ENCODE measurements around the gene F3.
A peak's percentile ranks its signal among the peaks of the same experiment; 100 is the strongest.

The F3 gene

DNA sequence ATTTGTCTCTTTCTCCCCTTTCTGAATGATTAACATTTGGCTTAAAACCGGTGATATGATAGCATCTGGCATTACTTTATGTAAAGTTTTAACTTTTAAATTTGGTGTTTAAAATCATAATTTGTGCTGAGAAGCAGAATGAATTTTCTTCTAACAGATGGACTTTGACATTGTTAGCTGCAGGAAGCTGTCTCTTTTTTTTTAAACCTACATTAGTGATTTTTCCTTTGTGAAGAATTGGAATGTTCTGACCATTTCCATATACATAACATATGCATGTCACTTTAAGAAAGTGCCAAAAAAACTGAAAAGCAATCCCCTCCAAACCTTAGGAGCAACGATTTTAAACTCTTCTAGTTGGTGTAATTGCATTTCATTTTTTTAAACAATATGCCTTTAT, 22.2 kb downstream of the F3 start:
- DNase-seq (ENCODE audit: extremely low spot score), result no peak
- ChIA-PET POLR2A (no interaction called here), CTCF (interaction anchor here (0.6 to 1.2 kb wide), 3 partner anchors 10 to 287 kb away, joined by 3 to 4 read pairs (median 3); no protein-coding TSS in a partner anchor)
- TF ChIP-seq, protein P1, sequence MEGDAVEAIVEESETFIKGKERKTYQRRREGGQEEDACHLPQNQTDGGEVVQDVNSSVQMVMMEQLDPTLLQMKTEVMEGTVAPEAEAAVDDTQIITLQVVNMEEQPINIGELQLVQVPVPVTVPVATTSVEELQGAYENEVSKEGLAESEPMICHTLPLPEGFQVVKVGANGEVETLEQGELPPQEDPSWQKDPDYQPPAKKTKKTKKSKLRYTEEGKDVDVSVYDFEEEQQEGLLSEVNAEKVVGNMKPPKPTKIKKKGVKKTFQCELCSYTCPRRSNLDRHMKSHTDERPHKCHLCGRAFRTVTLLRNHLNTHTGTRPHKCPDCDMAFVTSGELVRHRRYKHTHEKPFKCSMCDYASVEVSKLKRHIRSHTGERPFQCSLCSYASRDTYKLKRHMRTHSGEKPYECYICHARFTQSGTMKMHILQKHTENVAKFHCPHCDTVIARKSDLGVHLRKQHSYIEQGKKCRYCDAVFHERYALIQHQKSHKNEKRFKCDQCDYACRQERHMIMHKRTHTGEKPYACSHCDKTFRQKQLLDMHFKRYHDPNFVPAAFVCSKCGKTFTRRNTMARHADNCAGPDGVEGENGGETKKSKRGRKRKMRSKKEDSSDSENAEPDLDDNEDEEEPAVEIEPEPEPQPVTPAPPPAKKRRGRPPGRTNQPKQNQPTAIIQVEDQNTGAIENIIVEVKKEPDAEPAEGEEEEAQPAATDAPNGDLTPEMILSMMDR (IDR thresholded peaks at IDR 0.05; ENCODE audit: control extremely low read depth, extremely low read depth, low read depth, missing control alignments), result no peak

DNA sequence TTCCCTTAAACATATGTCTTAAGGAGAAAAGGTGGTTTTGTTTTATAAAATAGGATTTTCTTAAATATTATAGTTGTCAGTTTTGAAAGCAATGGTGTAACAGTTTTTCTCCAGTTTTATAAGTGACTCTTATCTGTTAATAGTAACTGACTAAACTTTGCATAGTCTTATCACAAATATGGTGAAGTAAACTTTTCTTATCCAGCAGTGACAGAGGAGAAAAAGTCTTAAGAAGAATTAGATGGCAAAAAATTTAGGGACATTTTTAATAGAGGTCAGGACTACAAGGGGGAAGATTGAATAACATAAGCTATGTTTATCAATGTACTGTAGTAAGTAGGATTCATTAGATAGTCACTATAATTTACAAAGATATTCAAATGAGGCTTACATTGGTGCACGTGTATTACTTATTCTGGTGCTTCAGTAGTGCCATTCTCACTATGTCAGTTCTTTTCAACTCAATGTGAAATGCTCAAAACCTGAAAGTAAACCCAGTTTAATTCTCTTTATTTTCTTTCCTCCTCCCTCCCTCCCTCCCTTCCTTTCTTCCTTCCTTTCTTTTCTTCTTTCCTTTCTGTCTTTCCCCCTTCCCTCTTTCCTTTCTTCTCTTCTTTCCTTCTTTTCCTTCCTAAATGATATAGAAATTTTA, 26.1 kb downstream of the F3 start:
- no peak for DNase-seq (ENCODE audit: extremely low spot score)
- CTCF ChIA-PET, result interaction anchor here (1.0 to 6.6 kb wide), 4 partner anchors 12 to 289 kb away, joined by 3 to 57 read pairs (median 3); no protein-coding TSS in a partner anchor

DNA sequence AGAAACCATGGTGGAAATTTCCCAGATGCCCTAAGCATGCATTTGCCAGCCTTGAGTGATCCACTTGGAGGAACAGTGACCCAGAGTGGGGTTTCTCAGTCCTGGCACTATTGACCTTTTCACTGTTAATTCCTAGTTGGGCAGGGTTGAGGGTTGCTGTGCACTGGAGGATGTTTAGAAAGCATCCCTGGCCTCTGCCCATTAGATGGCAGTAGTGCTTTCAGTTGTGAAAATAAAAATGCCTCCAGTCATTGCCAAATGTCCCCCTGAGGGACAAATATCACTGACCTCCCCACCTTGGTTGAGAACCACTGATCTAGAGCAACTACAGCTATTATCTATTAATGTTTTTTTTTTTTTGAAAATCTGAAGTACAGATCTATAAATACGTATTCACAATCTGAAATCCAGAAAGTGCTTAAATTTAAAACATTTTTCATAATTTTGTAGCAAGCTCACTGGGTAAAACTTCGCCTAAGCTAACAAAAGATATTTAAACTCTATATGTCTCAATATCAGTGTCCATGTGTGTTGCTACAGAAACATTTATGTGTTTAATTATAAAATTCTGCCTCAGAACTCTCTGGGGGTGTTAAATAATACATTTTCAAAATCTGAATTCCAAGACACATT, 27.3 kb downstream of the F3 start:
- ChIA-PET POLR2A (no interaction called here), CTCF (interaction anchor here (0.7 to 6.6 kb wide), 6 partner anchors 12 to 340 kb away, joined by 3 to 57 read pairs (median 7); no protein-coding TSS in a partner anchor)
- TF ChIP-seq, protein P1 (IDR thresholded peaks at IDR 0.05; ENCODE audit: control extremely low read depth, extremely low read depth, low read depth, missing control alignments), result peak; percentile 51
- DNase-seq (ENCODE audit: extremely low spot score), result no peak

More for the DNA sequence above, 26.1 kb downstream of the F3 start:
- TF ChIP-seq, protein P1 (IDR thresholded peaks at IDR 0.05; ENCODE audit: control extremely low read depth, extremely low read depth, low read depth, missing control alignments), result no peak
- POLR2A ChIA-PET, result no interaction called here

DNA sequence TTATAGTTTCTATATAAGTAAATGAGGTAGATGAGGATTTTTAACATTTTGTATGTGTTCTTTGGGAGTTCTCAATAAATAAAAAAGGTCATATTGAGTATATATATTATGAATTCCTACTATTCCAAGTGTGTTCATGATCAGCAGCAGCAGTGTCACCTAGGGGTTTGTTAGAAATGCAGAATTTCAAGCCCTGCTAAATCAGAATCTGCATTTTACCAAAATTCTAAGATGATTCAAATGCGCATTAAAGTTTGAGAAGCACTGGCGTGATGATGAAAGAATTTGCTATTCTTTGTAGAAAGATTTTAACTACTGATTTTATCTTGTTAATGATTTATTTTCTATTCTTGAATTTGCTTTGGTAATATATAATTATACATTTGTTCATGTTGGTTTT, 28.7 kb downstream of the F3 start:
- TF ChIP-seq, protein P1 (IDR thresholded peaks at IDR 0.05; ENCODE audit: control extremely low read depth, extremely low read depth, low read depth, missing control alignments), result no peak
- ChIA-PET POLR2A (no interaction called here), CTCF (interaction anchor here (1.0 to 6.6 kb wide), 4 partner anchors 10 to 342 kb away, joined by 3 to 57 read pairs (median 10); no protein-coding TSS in a partner anchor)
- DNase-seq (ENCODE audit: extremely low spot score), result no peak

DNA sequence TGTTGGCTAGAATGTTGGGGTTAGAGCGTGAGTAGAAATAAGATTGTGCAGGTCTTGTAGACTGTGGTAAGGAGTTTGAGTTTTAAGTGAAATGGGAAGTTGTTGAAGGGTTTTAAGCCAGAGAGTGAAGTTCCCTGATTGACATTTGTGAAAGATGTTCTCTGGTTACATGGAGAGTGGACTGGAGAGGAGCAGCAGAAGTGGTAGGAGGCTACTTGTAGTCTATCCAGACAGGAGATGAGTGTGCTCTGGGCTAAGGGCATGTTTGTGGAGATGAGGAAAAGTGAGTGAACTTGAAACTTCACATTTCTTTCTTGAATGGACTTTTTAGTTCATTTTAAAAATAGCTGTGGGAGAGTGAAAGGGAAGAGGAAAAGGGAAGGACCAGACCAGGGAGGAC, 37.0 kb downstream of the F3 start:
- POLR2A ChIA-PET, result no interaction called here
- CTCF ChIA-PET, result interaction anchor here (1.5 kb wide), 1 partner anchor 23 kb away, joined by 4 read pairs; no protein-coding TSS in a partner anchor
- TF ChIP-seq, protein P1 (IDR thresholded peaks at IDR 0.05; ENCODE audit: control extremely low read depth, extremely low read depth, low read depth, missing control alignments), result no peak
- DNase-seq (ENCODE audit: extremely low spot score), result no peak

DNA sequence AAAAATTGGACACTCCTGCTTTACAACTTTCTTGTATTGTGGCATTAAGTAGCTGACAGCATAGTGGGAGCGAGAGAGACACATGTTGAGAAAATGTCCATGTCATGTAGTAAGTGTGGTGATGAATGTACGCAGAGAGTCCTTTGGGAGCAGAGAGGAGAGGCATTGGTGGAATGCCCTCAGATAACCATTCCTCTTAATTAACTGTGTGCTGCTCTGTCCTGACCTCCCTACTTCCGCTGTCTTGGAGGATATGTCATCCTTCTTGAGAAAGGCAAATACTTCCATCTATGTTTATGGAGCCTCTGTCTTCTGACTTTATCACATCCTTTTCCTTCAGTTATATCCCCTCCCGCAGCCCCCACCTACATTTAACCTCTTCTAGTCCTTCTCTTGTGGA, 38.4 kb downstream of the F3 start:
- ChIA-PET CTCF (interaction anchor here (0.7 to 2.3 kb wide), 11 partner anchors 10 to 540 kb away, joined by 3 to 12 read pairs (median 4); no protein-coding TSS in a partner anchor), POLR2A (no interaction called here)
- no peak for DNase-seq (ENCODE audit: extremely low spot score)
- TF ChIP-seq, protein P1 (IDR thresholded peaks at IDR 0.05; ENCODE audit: control extremely low read depth, extremely low read depth, low read depth, missing control alignments), result no peak
